Gastrocnemius medialis (tissue), 4 donors: ENCODE data around the gene SPTSSA.

Experiments used
- POLR2A ChIP-seq, 2 donors: fragments of 450-650 bp; IDR thresholded peaks; one replicate each; pipeline ENCODE4 v1.6.1; 2017; ENCODE audit warnings: antibody characterized with exemption in 2 of 2, mild to moderate bottlenecking in 2 of 2, moderate library complexity in 2 of 2
- TF ChIP-seq, protein P1 (sequence below), 5 experiments: fragments of 450-650 bp in 3 of 5; fragments of 200-600 bp in 2 of 5; sonication (generic) in 2 of 5; IDR thresholded peaks in 4 of 5; conservative IDR thresholded peaks in 1 of 5; 1 replicate in 4 of 5; 2 replicates in 1 of 5; pipeline ENCODE4 v1.5.1; 2016 to 2019; ENCODE audit warnings: antibody characterized with exemption in 5 of 5, mild to moderate bottlenecking in 3 of 5, moderate library complexity in 3 of 5

DNA sequence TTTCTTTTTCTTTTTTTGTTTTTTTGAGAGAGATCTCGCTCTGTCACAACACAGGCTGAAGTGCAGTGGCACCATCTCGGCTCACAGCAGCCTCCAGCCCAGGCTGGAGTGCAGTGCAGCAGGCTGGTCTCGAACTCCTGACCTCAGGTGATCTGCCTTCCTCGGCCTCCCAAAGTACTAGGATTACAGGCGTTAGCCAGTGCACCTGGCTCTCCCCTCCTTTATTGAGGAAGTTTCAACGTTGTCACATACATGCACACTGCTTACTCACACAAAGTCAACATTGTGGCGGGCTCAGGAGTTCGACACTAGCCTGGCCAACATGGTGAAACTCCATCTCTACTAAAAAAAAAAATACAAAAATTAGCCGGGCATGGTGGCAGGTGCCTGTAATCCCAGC lies 45.4 kb upstream of the SPTSSA start:
- TF ChIP-seq, protein P1, sequence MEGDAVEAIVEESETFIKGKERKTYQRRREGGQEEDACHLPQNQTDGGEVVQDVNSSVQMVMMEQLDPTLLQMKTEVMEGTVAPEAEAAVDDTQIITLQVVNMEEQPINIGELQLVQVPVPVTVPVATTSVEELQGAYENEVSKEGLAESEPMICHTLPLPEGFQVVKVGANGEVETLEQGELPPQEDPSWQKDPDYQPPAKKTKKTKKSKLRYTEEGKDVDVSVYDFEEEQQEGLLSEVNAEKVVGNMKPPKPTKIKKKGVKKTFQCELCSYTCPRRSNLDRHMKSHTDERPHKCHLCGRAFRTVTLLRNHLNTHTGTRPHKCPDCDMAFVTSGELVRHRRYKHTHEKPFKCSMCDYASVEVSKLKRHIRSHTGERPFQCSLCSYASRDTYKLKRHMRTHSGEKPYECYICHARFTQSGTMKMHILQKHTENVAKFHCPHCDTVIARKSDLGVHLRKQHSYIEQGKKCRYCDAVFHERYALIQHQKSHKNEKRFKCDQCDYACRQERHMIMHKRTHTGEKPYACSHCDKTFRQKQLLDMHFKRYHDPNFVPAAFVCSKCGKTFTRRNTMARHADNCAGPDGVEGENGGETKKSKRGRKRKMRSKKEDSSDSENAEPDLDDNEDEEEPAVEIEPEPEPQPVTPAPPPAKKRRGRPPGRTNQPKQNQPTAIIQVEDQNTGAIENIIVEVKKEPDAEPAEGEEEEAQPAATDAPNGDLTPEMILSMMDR (IDR thresholded peaks at IDR 0.05 in 4 of 5, conservative IDR thresholded peaks at IDR 0.05 in 1 of 5): no peak
- no peak for TF ChIP-seq POLR2A (IDR thresholded peaks at IDR 0.05)
